Epithelial cell of proximal tubule (primary cell): Measurements from ENCODE around the gene EPHA2. TPM values are rescaled to one million over a fixed set of nuclear protein-coding genes. Genes with fewer than 3 reads are reported as not detected.

Source experiments
- total RNA-seq: library from RNA; depleted of rRNA; stranded (reverse); fragments of >200 nt; gene quantifications from 2 replicates; pipeline ENCODE4 v1.2.3, GENCODE V29; 2015

EPHA2 gene
- total RNA-seq, 1 donor from 2014 or later = 112 TPM

Other genes starting within 250 kb of the EPHA2 start
- gene ZBTB17, start 180.0 kb downstream of the EPHA2 start, total RNA-seq = 22.5 and 23.6 TPM in 2 replicates
- gene SRARP, start 151.8 kb downstream of the EPHA2 start, total RNA-seq = not detected in 2 replicates
- not detected in 2 replicates for gene HSPB7, start 138.0 kb downstream of the EPHA2 start, total RNA-seq
- 0.14 TPM in 1 of 2 replicates, not detected in the other for gene CLCNKA, start 134.0 kb downstream of the EPHA2 start, total RNA-seq
- gene CLCNKB, start 112.3 kb downstream of the EPHA2 start, total RNA-seq = 0.98 TPM in 1 of 2 replicates, not detected in the other
- 0.46 TPM in 1 of 2 replicates, not detected in the other for gene FAM131C, start 82.4 kb downstream of the EPHA2 start, total RNA-seq
- gene ARHGEF19, start 56.6 kb upstream of the EPHA2 start, total RNA-seq = 7.9 and 14.3 TPM in 2 replicates
- gene CPLANE2, start 81.1 kb upstream of the EPHA2 start, total RNA-seq = 2.5 and 2.8 TPM in 2 replicates
- gene FBXO42, start 196.4 kb upstream of the EPHA2 start, total RNA-seq = 5.8 and 11.9 TPM in 2 replicates
- gene SZRD1, start 211.2 kb upstream of the EPHA2 start, total RNA-seq = 82.6 and 111 TPM in 2 replicates